Measurements from ENCODE around the gene TNFAIP8L3. TPM values are rescaled to one million over a fixed set of nuclear protein-coding genes. Genes with fewer than 3 reads are reported as not detected.

The TNFAIP8L3 gene
- total RNA-seq, 4 donors from 2014 or later = 13.4 to 26.4 (median 15.6) TPM

DNA sequence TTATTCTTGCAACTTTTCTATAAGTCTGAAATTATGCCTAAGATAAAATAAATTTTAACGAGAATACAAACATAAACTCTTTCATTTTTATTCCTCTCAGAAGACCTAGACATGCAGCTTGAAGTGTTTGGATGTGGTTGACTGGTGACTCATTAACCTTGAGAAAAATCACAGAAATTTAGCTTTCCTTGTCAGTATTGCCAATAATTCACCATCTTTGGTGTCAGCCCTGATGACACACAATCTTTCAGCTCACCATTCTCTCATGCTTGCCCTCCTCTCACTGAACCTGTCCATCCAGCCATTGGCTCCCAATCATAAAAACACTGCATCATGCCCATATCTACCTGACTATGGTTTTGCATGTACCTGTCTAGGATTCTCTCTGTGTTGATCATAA, 22.6 kb upstream of the TNFAIP8L3 start:
- intact Hi-C loops (cut with DNase I) = no loop called here
- TF ChIP-seq EP300 (IDR thresholded peaks at IDR 0.05) = no peak
- TF ChIP-seq CTCF (IDR thresholded peaks at IDR 0.05) = no peak
- TF ChIP-seq POLR2A (IDR thresholded peaks at IDR 0.05; ENCODE audit: low read depth) = no peak
- no peak for TF ChIP-seq POLR2AphosphoS5 (IDR thresholded peaks at IDR 0.05)

DNA sequence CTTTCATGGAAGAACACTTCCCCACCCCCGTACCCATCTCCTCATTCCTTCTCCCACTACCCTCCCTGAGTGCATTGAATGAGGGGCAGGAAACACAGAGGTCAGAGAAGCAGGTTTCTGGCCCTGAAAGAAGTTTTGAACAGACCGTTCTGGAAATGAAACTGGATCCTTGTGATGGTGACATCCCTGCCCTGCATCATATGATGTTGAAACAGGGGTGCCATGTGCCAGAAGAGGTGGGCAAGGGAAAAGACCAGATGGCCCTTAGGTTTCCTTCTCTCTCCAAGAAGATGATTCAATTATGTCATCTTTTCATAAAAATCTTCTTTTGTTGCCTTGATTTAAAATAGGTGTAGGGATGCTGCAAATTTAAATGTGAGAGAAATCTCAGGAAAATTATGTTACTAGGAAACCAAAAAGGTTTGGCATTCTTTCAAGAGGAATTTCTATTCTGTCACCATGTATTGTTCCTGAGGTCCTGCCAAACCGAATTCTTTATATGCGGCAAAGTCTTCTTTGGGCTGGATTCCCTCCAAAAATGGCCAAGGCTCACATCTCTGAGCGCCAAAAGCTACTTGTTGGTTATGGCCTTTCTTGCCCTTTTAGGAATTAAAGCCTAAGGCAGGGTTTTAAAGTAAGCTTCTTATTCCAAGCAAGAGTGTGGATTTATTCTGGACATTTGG, 19.9 kb upstream of the TNFAIP8L3 start:
- TF ChIP-seq CTCF (IDR thresholded peaks at IDR 0.05) (no peak), POLR2A (IDR thresholded peaks at IDR 0.05; ENCODE audit: low read depth) (no peak), EP300 (IDR thresholded peaks at IDR 0.05) (no peak), POLR2AphosphoS5 (IDR thresholded peaks at IDR 0.05) (peak; percentile 35 to 46)
- H3K27ac ChIP-seq (replicated peaks in 1 of 4) = peak overlapping the region in 3 of 4 donors; percentile 36 to 64 (median 53)
- H3K27me3 ChIP-seq = no peaks in the 10 kb centered on the region
- WGBS = 53% methylated on average over 5 of the region's 5 CpGs
- DNase-seq (ENCODE audit: extremely low spot score) = no peak
- H3K4me3 ChIP-seq = no peak overlapping the region
- H3K36me3 ChIP-seq = no peaks in the 10 kb centered on the region
- no peaks in the 10 kb centered on the region for H3K9me3 ChIP-seq
- intact Hi-C loops (cut with DNase I) = no loop called here
- peaks cover 2 to 24% (median 16%) of the 10 kb centered on the region in 4 donors for H3K4me1 ChIP-seq

More for the DNA sequence above, 22.6 kb upstream of the TNFAIP8L3 start:
- no peaks in the 10 kb centered on the region for H3K36me3 ChIP-seq
- H3K9me3 ChIP-seq = no peaks in the 10 kb centered on the region
- H3K27ac ChIP-seq (replicated peaks in 1 of 4) = no peak overlapping the region
- DNase-seq (ENCODE audit: extremely low spot score) = no peak
- H3K4me1 ChIP-seq = peaks cover 0 to 27% (median 16%) of the 10 kb centered on the region in 4 donors
- H3K27me3 ChIP-seq = no peaks in the 10 kb centered on the region
- no peak overlapping the region for H3K4me3 ChIP-seq
- WGBS = 98% methylated on average over 1 of the region's 1 CpG

DNA sequence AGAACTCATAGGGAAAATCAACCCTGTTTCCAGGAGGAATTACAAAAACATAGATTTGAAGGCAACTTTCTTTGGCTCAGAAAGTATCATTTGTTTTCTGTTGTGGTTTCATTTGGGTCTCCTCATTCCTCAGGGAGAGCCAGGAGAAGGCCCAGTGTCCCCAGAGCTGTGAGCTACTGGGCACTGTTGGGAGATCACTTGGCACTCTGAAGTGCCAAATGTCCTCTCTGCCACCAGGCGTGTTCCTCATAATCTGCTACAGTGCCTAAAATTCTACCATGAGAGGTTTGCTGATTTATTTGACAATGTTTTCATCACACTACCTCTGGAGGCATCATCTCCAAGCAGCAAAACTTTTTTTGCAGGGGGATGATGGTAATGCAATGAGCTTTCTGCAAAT, 17.4 kb upstream of the TNFAIP8L3 start:
- 92% methylated on average over 1 of the region's 1 CpG for WGBS
- TF ChIP-seq EP300 (IDR thresholded peaks at IDR 0.05) (no peak), POLR2AphosphoS5 (IDR thresholded peaks at IDR 0.05) (no peak), CTCF (IDR thresholded peaks at IDR 0.05) (no peak), POLR2A (IDR thresholded peaks at IDR 0.05; ENCODE audit: low read depth) (no peak)
- Histone ChIP-seq H3K4me3 (no peak overlapping the region), H3K36me3 (no peaks in the 10 kb centered on the region), H3K27me3 (no peaks in the 10 kb centered on the region), H3K4me1 (peaks cover 13 to 41% (median 34%) of the 10 kb centered on the region in 4 donors), H3K27ac (replicated peaks in 1 of 4) (no peak overlapping the region), H3K9me3 (no peaks in the 10 kb centered on the region)
- intact Hi-C loops (cut with DNase I) = no loop called here
- no peak for DNase-seq (ENCODE audit: extremely low spot score)

DNA sequence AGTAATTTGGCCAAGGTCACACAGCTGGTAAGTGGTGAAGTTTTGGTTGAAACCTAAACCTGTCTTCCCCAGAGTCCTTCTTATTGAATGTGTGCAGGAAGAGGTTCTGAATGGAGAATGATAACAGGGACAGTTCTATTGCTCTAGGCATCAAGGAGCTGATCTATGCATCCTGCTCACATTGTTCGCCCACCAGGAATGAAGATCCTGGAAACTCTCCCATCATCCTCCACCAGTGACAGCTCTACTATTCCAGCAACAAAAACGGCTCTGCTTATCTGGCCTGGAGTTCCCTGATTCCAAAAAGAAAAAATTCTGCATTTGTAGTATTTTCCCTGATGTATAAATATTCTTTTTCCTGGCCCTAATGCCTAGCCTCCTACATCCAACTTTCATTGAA, 16.4 kb upstream of the TNFAIP8L3 start:
- intact Hi-C loops (cut with DNase I) = no loop called here
- Histone ChIP-seq H3K4me1 (peaks cover 13 to 41% (median 35%) of the 10 kb centered on the region in 4 donors), H3K4me3 (no peak overlapping the region), H3K27me3 (no peaks in the 10 kb centered on the region), H3K9me3 (no peaks in the 10 kb centered on the region), H3K27ac (replicated peaks in 1 of 4) (no peak overlapping the region), H3K36me3 (no peaks in the 10 kb centered on the region)
- DNase-seq (ENCODE audit: extremely low spot score) = no peak
- TF ChIP-seq POLR2AphosphoS5 (IDR thresholded peaks at IDR 0.05) (no peak), CTCF (IDR thresholded peaks at IDR 0.05) (no peak), EP300 (IDR thresholded peaks at IDR 0.05) (no peak), POLR2A (IDR thresholded peaks at IDR 0.05; ENCODE audit: low read depth) (no peak)
- 61% methylated on average over 2 of the region's 2 CpGs for WGBS
